ENCODE results near the gene SLC2A3. TPM values are rescaled to one million over a fixed set of nuclear protein-coding genes. Genes with fewer than 3 reads are reported as not detected.
"Not testable (repeated sequence)": the region's sequence is repeated elsewhere in the genome, so short reads cannot be mapped to it uniquely, and the experiment has no call there.

SLC2A3 gene
- total RNA-seq, 1 experiment from 2014 or later: not detected

GRCh38 chr12:7981446-7981845 is 45.5 kb upstream of the SLC2A3 start:
- peaks cover 19% of the 10 kb centered on the region for H3K27me3 Mint-ChIP-seq (ENCODE audit: unreplicated experiment)
- no peaks in the 10 kb centered on the region for H3K4me1 Mint-ChIP-seq (ENCODE audit: low read depth, unreplicated experiment)
- no TSS peak for BruUV-seq (replicated peaks)
- intact Hi-C loops (cut with micrococcal nuclease; ENCODE audit: unreplicated experiment): no loop called here
- H3K4me3 Mint-ChIP-seq (ENCODE audit: low read depth, unreplicated experiment): no peak overlapping the region
- H3K27ac Mint-ChIP-seq (ENCODE audit: unreplicated experiment): no peak overlapping the region
- CTCF ChIA-PET: no interaction called here
- H3K36me3 Mint-ChIP-seq (ENCODE audit: insufficient read depth, unreplicated experiment): no peaks in the 10 kb centered on the region
- H3K9me3 Mint-ChIP-seq (ENCODE audit: low read depth, unreplicated experiment): no peaks in the 10 kb centered on the region
- TF ChIP-seq CTCF (IDR thresholded peaks at IDR 0.05; ENCODE audit: unreplicated experiment): no peak
- DNase-seq: no peak

GRCh38 chr12:7977351-7978124 is 41.6 kb upstream of the SLC2A3 start:
- not testable (repeated sequence) for BruUV-seq (replicated peaks)

GRCh38 chr12:7973457-7973825 is 37.5 kb upstream of the SLC2A3 start:
- peaks cover 44% of the 10 kb centered on the region for H3K27me3 Mint-ChIP-seq (ENCODE audit: unreplicated experiment)
- no peak for DNase-seq
- no TSS peak for BruUV-seq (replicated peaks)
- CTCF ChIA-PET: no interaction called here
- H3K9me3 Mint-ChIP-seq (ENCODE audit: low read depth, unreplicated experiment): no peaks in the 10 kb centered on the region
- intact Hi-C loops (cut with micrococcal nuclease; ENCODE audit: unreplicated experiment): no loop called here
- H3K27ac Mint-ChIP-seq (ENCODE audit: unreplicated experiment): no peak overlapping the region
- peaks cover 9% of the 10 kb centered on the region for H3K36me3 Mint-ChIP-seq (ENCODE audit: insufficient read depth, unreplicated experiment)
- no peak for TF ChIP-seq CTCF (IDR thresholded peaks at IDR 0.05; ENCODE audit: unreplicated experiment)
- H3K4me1 Mint-ChIP-seq (ENCODE audit: low read depth, unreplicated experiment): peaks cover 20% of the 10 kb centered on the region
- H3K4me3 Mint-ChIP-seq (ENCODE audit: low read depth, unreplicated experiment): no peak overlapping the region

More at GRCh38 chr12:7977351-7978124, 41.6 kb upstream of the SLC2A3 start:
- H3K27me3 Mint-ChIP-seq (ENCODE audit: unreplicated experiment): peaks cover 21% of the 10 kb centered on the region
- H3K36me3 Mint-ChIP-seq (ENCODE audit: insufficient read depth, unreplicated experiment); H3K4me3 Mint-ChIP-seq (ENCODE audit: low read depth, unreplicated experiment); H3K27ac Mint-ChIP-seq (ENCODE audit: unreplicated experiment); H3K9me3 Mint-ChIP-seq (ENCODE audit: low read depth, unreplicated experiment); DNase-seq; intact Hi-C loops (cut with micrococcal nuclease; ENCODE audit: unreplicated experiment); H3K4me1 Mint-ChIP-seq (ENCODE audit: low read depth, unreplicated experiment): not testable (repeated sequence)
- CTCF ChIA-PET: interaction anchor here (0.5 to 0.6 kb wide), 2 partner anchors 7 to 17 kb away, joined by 3 read pairs; no protein-coding TSS in a partner anchor

- DNase-seq: no peak
- intact Hi-C loops (cut with micrococcal nuclease; ENCODE audit: unreplicated experiment): no loop called here
- CTCF ChIA-PET: interaction anchor here (0.6 kb wide), 1 partner anchor 12 kb away, joined by 4 read pairs; no protein-coding TSS in a partner anchor
- TF ChIP-seq CTCF (IDR thresholded peaks at IDR 0.05; ENCODE audit: unreplicated experiment): no peak
- H3K27ac Mint-ChIP-seq (ENCODE audit: unreplicated experiment): no peak overlapping the region
- H3K36me3 Mint-ChIP-seq (ENCODE audit: insufficient read depth, unreplicated experiment): peaks cover 9% of the 10 kb centered on the region
- peaks cover 40% of the 10 kb centered on the region for H3K27me3 Mint-ChIP-seq (ENCODE audit: unreplicated experiment)
- H3K4me3 Mint-ChIP-seq (ENCODE audit: low read depth, unreplicated experiment): no peak overlapping the region
- BruUV-seq (replicated peaks): no TSS peak
- peaks cover 20% of the 10 kb centered on the region for H3K4me1 Mint-ChIP-seq (ENCODE audit: low read depth, unreplicated experiment)
- H3K9me3 Mint-ChIP-seq (ENCODE audit: low read depth, unreplicated experiment): no peaks in the 10 kb centered on the region
These were observed 36.9 kb upstream of the SLC2A3 start for GRCh38 chr12:7972734-7973456.

GRCh38 chr12:7972269-7972668 is 36.3 kb upstream of the SLC2A3 start:
- H3K27ac Mint-ChIP-seq (ENCODE audit: unreplicated experiment); H3K4me3 Mint-ChIP-seq (ENCODE audit: low read depth, unreplicated experiment); H3K9me3 Mint-ChIP-seq (ENCODE audit: low read depth, unreplicated experiment); H3K36me3 Mint-ChIP-seq (ENCODE audit: insufficient read depth, unreplicated experiment); BruUV-seq (replicated peaks); DNase-seq; CTCF ChIA-PET; intact Hi-C loops (cut with micrococcal nuclease; ENCODE audit: unreplicated experiment): not testable (repeated sequence)
- peaks cover 20% of the 10 kb centered on the region for H3K4me1 Mint-ChIP-seq (ENCODE audit: low read depth, unreplicated experiment)
- peaks cover 33% of the 10 kb centered on the region for H3K27me3 Mint-ChIP-seq (ENCODE audit: unreplicated experiment)

GRCh38 chr12:7971765-7972164 is 35.8 kb upstream of the SLC2A3 start:
- Mint-ChIP-seq H3K4me1 (ENCODE audit: low read depth, unreplicated experiment) (peaks cover 20% of the 10 kb centered on the region), H3K27me3 (ENCODE audit: unreplicated experiment) (peaks cover 28% of the 10 kb centered on the region)
- DNase-seq; H3K4me3 Mint-ChIP-seq (ENCODE audit: low read depth, unreplicated experiment); BruUV-seq (replicated peaks); H3K36me3 Mint-ChIP-seq (ENCODE audit: insufficient read depth, unreplicated experiment); CTCF ChIA-PET; H3K9me3 Mint-ChIP-seq (ENCODE audit: low read depth, unreplicated experiment); H3K27ac Mint-ChIP-seq (ENCODE audit: unreplicated experiment); intact Hi-C loops (cut with micrococcal nuclease; ENCODE audit: unreplicated experiment): not testable (repeated sequence)
